Stomach (tissue), 4 donors: Measurements from ENCODE around the gene RPL13.

Source experiments
- EP300 ChIP-seq: sonication (generic); formaldehyde crosslinking; IDR thresholded peaks from one replicate; pipeline ENCODE4 v1.6.1; 2017; ENCODE audit warnings: antibody characterized with exemption
- POLR2A ChIP-seq, 4 donors: fragments of 450-650 bp; IDR thresholded peaks; one replicate each; pipeline ENCODE4 v1.6.1; 2016; ENCODE audit warnings: antibody characterized with exemption in 4 of 4, control low read depth in 2 of 4, mild to moderate bottlenecking in 1 of 4, moderate library complexity in 1 of 4
- POLR2AphosphoS5 ChIP-seq, 3 donors: sonication (generic); formaldehyde crosslinking; IDR thresholded peaks; one replicate each; pipeline ENCODE4 v1.6.1; 2016; ENCODE audit warnings: antibody characterized with exemption in 3 of 3
- TF ChIP-seq, protein P1 (sequence below), 7 experiments: fragments of 450-650 bp in 4 of 7; fragments of 200-600 bp in 3 of 7; sonication (generic) in 3 of 7; IDR thresholded peaks; one replicate each; pipeline ENCODE4 v1.5.1; 2016 to 2019; ENCODE audit warnings: antibody characterized with exemption in 7 of 7, control low read depth in 2 of 7, mild to moderate bottlenecking in 1 of 7

- TF ChIP-seq POLR2A (IDR thresholded peaks at IDR 0.05): no peak
- TF ChIP-seq, protein P1, sequence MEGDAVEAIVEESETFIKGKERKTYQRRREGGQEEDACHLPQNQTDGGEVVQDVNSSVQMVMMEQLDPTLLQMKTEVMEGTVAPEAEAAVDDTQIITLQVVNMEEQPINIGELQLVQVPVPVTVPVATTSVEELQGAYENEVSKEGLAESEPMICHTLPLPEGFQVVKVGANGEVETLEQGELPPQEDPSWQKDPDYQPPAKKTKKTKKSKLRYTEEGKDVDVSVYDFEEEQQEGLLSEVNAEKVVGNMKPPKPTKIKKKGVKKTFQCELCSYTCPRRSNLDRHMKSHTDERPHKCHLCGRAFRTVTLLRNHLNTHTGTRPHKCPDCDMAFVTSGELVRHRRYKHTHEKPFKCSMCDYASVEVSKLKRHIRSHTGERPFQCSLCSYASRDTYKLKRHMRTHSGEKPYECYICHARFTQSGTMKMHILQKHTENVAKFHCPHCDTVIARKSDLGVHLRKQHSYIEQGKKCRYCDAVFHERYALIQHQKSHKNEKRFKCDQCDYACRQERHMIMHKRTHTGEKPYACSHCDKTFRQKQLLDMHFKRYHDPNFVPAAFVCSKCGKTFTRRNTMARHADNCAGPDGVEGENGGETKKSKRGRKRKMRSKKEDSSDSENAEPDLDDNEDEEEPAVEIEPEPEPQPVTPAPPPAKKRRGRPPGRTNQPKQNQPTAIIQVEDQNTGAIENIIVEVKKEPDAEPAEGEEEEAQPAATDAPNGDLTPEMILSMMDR (IDR thresholded peaks at IDR 0.05): no peak
- TF ChIP-seq POLR2AphosphoS5 (IDR thresholded peaks at IDR 0.05): no peak
- TF ChIP-seq EP300: no peak
Measured at GRCh38 chr16:89552329-89552728, 8.2 kb upstream of the RPL13 start.
